ENCODE results near the gene PRM2. TPM values are rescaled to one million over a fixed set of nuclear protein-coding genes. Genes with fewer than 3 reads are reported as not detected.
A peak's percentile ranks its signal among the peaks of the same experiment; 100 is the strongest.

Gene PRM2
- total RNA-seq, 1 experiment from 2014 or later, result not detected

GRCh38 chr16:11254913-11255736, 21.2 kb downstream of the PRM2 start:
- DNase-seq (ENCODE audit: low read depth), result no peak
- in situ Hi-C loops (cut with HindIII; ENCODE audit: low pct_unique_long_range_greater_than_20kb, low sequenced_read_pairs), result no loop called here

- DNase-seq (ENCODE audit: low read depth), result no peak
- in situ Hi-C loops (cut with HindIII; ENCODE audit: low pct_unique_long_range_greater_than_20kb, low sequenced_read_pairs), result no loop called here
Measured at GRCh38 chr16:11253995-11254912, 22.0 kb downstream of the PRM2 start.

GRCh38 chr16:11253009-11253994, 23.0 kb downstream of the PRM2 start:
- no peak for DNase-seq (ENCODE audit: low read depth)
- in situ Hi-C loops (cut with HindIII; ENCODE audit: low pct_unique_long_range_greater_than_20kb, low sequenced_read_pairs), result no loop called here

GRCh38 chr16:11252482-11252931, 23.8 kb downstream of the PRM2 start:
- in situ Hi-C loops (cut with HindIII; ENCODE audit: low pct_unique_long_range_greater_than_20kb, low sequenced_read_pairs), result no loop called here
- DNase-seq (ENCODE audit: low read depth), result no peak

GRCh38 chr16:11251525-11252481, 24.5 kb downstream of the PRM2 start:
- peak; percentile 41 for DNase-seq (ENCODE audit: low read depth)
- in situ Hi-C loops (cut with HindIII; ENCODE audit: low pct_unique_long_range_greater_than_20kb, low sequenced_read_pairs), result no loop called here

GRCh38 chr16:11250786-11251524, 25.3 kb downstream of the PRM2 start:
- no peak for DNase-seq (ENCODE audit: low read depth)
- in situ Hi-C loops (cut with HindIII; ENCODE audit: low pct_unique_long_range_greater_than_20kb, low sequenced_read_pairs), result no loop called here

- DNase-seq (ENCODE audit: low read depth), result peak; percentile 16
- in situ Hi-C loops (cut with HindIII; ENCODE audit: low pct_unique_long_range_greater_than_20kb, low sequenced_read_pairs), result no loop called here
Measured at GRCh38 chr16:11250091-11250785, 26.0 kb downstream of the PRM2 start.

- no peak for DNase-seq (ENCODE audit: low read depth)
- in situ Hi-C loops (cut with HindIII; ENCODE audit: low pct_unique_long_range_greater_than_20kb, low sequenced_read_pairs), result no loop called here
Measured at GRCh38 chr16:11249233-11250061, 26.8 kb downstream of the PRM2 start.

- DNase-seq (ENCODE audit: low read depth), result no peak
Measured at GRCh38 chr16:11248133-11248532, 28.1 kb downstream of the PRM2 start.

GRCh38 chr16:11245988-11246387, 30.3 kb downstream of the PRM2 start:
- no peak for DNase-seq (ENCODE audit: low read depth)
- in situ Hi-C loops (cut with HindIII; ENCODE audit: low pct_unique_long_range_greater_than_20kb, low sequenced_read_pairs), result no loop called here

More at GRCh38 chr16:11248133-11248532, 28.1 kb downstream of the PRM2 start:
- in situ Hi-C loops (cut with HindIII; ENCODE audit: low pct_unique_long_range_greater_than_20kb, low sequenced_read_pairs), result no loop called here

- DNase-seq (ENCODE audit: low read depth), result no peak
- in situ Hi-C loops (cut with HindIII; ENCODE audit: low pct_unique_long_range_greater_than_20kb, low sequenced_read_pairs), result no loop called here
Measured at GRCh38 chr16:11245222-11245737, 31.0 kb downstream of the PRM2 start.

- in situ Hi-C loops (cut with HindIII; ENCODE audit: low pct_unique_long_range_greater_than_20kb, low sequenced_read_pairs), result no loop called here
- no peak for DNase-seq (ENCODE audit: low read depth)
Measured at GRCh38 chr16:11242658-11243057, 33.6 kb downstream of the PRM2 start.

- no peak for DNase-seq (ENCODE audit: low read depth)
- in situ Hi-C loops (cut with HindIII; ENCODE audit: low pct_unique_long_range_greater_than_20kb, low sequenced_read_pairs), result no loop called here
Measured at GRCh38 chr16:11241480-11242204, 34.6 kb downstream of the PRM2 start.

All from Caki2 (cell line).